SW480 (cell line): ENCODE data around the gene MIOX.
A peak's percentile ranks its signal among the peaks of the same experiment; 100 is the strongest.
"Not testable (repeated sequence)": the region's sequence is repeated elsewhere in the genome, so short reads cannot be mapped to it uniquely, and the experiment has no call there.

Experiments used
- DNase-seq: peaks from one replicate; pipeline ENCODE4 v3.0.0-alpha.2; 2016; ENCODE audit warnings: low spot score

Gene MIOX

GRCh38 chr22:50517495-50518260 lies 31.0 kb downstream of the MIOX start:
- no peak for DNase-seq

DNA sequence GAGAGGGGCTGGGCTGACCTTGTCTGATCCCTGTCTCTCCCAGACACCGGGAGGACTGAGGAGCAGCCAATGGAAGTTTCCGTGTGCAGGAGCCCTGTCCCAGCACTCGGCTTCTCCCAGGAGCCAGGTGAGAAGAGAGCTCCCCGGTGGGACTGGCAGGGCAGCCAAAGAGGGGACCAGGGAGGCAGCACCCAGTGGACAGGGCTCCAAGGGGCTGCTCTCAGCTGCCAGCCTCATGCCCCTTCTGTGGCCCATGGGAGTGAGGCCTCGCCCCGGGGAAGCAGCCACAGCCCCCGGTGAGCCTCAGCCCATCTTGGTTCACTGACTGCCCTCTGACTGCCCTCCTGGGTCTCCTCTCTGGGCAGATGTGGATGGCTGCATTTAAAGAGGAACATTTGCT lies 31.9 kb downstream of the MIOX start:
- no peak for DNase-seq

- DNase-seq = no peak
Measured at GRCh38 chr22:50519151-50519550, 32.5 kb downstream of the MIOX start.

DNA sequence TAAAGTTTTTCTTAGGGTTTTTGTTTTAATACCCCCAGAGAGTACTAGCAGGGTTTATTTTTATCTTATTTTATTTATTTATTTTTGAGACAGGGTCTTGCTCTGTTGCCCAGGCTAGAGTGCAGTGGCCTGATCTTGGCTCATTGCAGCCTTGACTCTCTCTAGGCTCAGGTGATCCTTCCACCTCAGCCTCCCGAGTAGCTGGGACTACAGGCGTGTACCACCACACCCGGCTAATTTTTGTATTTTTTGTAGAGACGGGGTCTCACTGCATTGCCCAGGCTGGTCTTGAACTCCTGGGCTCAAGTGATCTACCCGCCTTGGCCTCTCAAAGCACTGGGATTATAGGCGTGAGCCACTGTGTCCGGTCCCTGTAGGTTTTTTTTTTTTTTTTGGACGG lies 33.5 kb downstream of the MIOX start:
- DNase-seq = not testable (repeated sequence)

DNA sequence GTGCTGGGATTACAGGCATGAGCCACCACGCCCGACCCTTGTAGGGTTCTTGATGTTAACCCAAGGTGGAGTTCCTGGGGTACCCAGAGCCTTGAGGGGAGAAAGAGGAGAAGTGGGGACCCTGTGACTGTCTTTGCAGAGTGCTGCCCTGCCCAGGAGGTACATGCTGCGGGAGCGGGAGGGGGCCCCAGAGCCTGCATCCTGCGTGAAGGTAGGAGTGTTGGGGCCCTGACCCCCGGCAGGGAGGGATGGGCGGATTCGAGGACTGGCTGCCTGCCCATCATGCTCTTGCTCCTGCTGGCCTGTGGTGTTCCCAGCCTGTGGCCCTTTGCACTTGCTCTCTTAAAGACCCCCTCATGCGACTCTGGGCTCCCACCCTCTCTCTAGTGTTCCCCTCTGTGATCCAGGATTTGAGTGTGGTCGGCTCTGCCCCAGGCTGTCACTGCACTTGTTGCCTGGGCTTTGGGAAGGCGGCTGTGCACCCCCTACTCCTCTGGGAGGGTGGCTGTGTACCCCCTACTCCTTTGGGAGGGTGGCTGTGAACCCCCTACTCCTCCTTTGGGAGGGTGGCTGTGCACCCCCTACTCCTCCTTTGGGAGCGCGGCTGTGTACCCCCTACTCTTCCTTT lies 34.3 kb downstream of the MIOX start:
- no peak for DNase-seq

- DNase-seq = no peak
Measured at GRCh38 chr22:50521710-50522109, 35.1 kb downstream of the MIOX start.

DNA sequence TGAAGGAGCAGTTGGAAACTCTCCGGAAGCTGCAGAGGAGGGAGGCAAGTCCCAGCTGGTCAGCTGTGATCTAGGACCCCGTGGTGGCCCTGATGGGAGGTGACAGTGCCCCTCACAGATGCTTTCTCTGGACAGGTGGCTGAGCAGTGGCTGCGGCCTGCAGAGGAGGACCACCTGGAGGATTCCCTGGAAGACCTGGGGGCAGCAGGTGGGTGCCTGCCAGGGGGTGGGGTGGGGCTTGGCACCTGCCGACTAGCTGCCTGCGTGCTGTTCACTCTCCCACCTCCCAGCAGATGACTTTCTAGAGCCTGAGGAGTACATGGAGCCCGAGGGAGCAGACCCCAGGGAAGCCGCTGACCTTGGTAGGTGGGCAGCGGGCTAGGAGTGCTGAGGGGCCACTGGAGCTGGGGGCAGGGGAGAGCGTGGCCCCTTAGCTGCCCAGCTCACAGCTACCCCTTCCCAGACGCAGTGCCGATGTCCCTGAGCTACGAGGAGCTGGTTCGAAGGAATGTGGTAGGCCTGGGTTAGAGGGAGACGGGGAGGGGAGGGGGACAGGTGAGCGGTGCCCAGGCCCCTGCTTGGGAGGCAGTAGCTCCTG lies 35.6 kb downstream of the MIOX start:
- no peak for DNase-seq

DNA sequence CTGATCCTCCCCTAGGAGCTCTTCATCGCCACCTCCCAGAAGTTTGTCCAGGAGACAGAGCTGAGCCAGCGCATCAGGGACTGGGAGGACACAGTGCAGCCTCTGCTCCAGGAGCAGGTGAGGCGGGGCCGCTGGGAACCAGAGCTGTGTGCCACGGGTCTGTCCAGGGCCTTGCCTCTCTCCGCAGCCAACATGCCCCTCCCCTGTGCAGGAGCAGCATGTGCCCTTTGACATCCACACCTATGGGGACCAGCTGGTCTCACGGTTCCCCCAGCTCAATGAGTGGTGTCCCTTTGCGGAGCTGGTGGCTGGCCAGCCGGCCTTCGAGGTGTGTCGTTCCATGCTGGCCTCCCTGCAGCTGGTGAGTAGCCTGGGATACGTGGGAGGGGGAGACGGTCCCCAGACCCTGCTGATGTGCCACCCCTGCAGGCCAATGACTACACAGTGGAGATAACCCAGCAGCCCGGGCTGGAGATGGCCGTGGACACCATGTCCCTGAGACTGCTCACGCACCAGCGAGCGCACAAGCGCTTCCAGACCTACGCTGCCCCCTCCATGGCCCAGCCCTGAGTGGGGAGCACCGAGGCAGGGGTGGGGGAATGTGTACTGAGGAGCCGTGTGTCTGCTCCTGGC lies 36.3 kb downstream of the MIOX start:
- no peak for DNase-seq

DNA sequence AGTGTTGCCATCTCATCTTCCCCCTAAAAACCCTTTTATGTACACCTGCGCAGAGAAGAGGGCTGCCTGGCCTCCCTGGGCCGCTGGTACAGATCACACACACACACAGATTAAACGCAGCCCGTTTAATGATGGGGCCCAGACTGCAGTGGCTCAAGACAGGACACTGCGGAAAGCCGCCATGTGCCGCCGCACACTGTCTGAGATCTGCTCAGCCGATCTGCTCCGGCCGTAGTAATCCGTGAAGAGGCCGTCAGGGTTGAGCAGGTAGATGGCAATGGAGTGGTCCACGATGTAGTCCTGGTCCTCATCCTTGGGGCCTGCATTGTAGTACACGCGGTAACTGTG lies 36.8 kb downstream of the MIOX start:
- no peak for DNase-seq

- DNase-seq = no peak
Measured at GRCh38 chr22:50523806-50524675, 37.4 kb downstream of the MIOX start.

DNA sequence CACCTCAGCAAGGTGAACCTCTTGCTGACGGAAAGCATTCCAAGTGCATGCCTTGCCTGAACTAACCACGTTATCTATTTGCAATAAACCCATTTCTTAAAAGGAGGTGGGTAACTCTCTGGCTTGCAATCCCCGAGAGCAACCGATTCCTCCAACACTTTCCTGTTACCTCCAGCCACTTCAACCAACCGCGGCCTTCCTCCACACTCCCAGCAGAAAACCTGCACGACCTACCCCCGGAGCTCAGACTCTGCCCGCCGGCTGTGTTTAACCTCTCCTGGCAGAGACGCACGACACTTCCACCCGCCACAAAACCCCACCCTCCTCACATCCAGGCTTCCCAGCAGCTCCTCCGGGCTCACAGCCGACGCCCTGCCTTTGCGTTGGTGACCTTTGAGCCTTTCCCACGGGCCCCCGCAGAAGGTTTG lies 38.0 kb downstream of the MIOX start:
- peak; percentile 47 for DNase-seq

- peak; percentile 93 for DNase-seq
Measured at GRCh38 chr22:50525104-50525857, 38.6 kb downstream of the MIOX start, which contains the start of gene SCO2. Gene SCO2, minus strand, starts transcription at chr22:50525598. Its CDS starts 1,187 bp downstream, at chr22:50524411.

DNA sequence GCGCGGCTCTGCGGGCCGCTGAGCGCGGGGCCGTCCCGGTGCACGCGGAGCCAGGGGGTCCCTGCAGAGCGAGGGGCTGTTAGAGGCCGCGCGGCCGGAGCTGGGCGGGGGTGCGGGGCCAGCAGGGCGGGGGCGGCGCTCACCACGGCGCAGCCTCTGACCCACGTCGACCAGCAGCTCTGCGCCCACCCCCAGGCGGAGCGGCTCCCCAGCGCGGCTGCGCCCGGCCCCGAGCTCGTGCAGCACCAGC lies 39.1 kb downstream of the MIOX start:
- DNase-seq = no peak

GRCh38 chr22:50526108-50526833 lies 39.6 kb downstream of the MIOX start:
- peak; percentile 76 for DNase-seq

- DNase-seq = no peak
Measured at GRCh38 chr22:50526834-50527801, 40.5 kb downstream of the MIOX start.

DNA sequence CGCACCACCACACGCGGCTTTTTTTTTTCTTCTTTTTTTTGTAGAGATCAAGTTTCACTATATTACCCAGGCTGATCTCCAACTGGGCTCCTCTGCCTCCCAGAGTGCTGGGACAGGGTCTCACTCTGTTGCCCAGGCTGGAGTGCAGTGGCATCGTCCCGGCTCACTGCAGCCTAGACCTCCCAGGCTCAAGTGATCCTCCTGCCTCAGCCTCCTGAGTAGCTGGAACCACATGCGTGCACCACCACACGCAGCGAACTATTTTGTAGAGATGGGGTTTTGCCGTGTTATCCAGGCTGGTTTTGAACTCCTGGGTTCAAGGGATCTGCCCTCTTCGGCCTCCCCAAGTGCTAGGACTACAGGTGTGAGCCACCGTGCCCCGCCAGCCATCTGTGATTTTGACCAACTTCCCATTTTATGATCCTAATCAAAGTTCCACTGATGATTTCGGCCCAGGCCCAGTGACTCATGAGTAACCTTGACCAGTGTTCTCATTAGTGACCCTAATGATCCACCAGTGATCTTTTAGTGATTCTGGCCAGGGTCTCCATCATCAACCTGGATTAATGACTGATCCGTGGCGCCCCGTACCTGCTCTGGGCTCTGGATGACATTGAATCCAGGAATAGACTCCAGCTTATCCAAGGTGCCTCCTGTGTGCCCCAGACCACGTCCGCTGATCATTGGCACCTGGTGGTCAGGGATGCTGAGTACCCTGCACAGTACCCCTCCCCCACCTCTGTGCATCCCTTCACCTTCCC lies 41.4 kb downstream of the MIOX start:
- DNase-seq = no peak

DNA sequence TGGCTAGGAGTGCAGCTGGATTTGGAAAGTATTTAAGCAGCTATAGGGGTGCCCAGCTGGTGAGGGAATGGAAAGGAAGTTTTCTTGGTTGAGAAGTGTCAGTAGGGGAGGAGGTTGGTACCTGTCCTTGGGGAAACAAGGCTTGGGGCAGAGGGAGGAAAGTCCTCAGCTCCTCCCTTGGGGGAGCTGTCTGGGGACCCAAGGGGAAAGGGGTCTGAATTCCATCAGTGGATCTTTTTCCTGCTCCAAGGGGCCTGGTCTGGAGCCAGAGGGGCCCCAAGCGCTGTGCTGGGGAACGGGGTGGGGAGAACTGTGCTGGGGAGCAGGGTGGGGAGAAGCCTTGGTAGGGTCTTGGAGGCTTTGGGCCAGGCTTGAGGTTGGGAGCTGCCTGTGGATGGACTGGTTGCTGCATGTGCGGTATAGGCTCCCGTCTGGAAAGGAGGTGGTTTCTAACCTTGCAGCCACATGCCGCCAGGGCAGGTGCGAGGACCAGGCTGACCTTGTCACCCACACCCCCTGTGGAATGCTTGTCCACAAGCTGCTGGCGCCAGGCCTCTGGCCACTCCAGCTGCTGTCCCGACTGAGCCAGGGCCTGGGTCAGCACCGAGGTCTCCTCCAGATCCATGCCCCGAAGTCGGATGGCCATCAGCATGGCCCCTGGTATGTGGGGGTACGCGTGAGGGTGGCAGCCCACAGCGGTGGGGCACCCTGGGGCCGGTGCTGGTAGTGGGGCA lies 42.2 kb downstream of the MIOX start:
- DNase-seq = no peak

DNA sequence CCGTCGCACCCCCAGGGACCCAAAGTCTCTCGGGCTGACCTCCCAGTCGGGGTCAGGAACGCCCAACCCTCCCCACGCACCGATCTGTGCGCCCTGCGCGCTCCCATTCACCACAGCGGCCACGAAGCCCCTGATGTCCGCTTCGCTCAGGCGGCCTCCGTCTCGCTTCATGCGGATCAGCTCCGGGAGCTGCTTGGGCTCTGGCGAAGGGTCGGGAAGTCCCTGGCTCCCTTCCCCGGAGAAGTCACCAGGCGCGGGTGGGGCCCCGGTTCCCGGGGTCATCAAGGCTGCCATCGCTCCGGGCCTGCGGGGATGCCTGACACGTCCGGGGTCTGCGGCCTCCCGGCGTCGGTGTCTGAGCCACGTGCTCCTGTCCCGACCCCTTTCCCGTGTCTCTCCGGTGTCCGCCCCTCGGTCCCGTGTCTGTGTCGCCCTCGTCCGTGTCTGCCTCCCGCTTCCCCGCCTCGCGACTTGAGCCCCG lies 42.8 kb downstream of the MIOX start:
- no peak for DNase-seq
